Trophoblast cell (in vitro differentiated cells and primary cell): Measurements from ENCODE around the gene RBPMS2.

ENCODE experiments used
- DNase-seq, 2 donors: peaks; one replicate each; pipeline ENCODE4 v3.0.0-alpha.2; 2016
- H2AFZ ChIP-seq: 2 replicates; pipeline ENCODE4 v1.6.1; 2013; ENCODE audit warnings: low read length, moderate library complexity, mild to moderate bottlenecking; ENCODE audit not compliant: insufficient read depth, poor library complexity
- H2AK5ac ChIP-seq: 2 replicates; pipeline ENCODE4 v1.6.1; 2013; ENCODE audit warnings: mild to moderate bottlenecking, low read length
- H2BK120ac ChIP-seq: 2 replicates; pipeline ENCODE4 v1.6.1; 2013; ENCODE audit warnings: low read length, mild to moderate bottlenecking, moderate library complexity; ENCODE audit not compliant: insufficient read depth, poor library complexity
- H2BK12ac ChIP-seq: 2 replicates; pipeline ENCODE4 v1.6.1; 2013; ENCODE audit warnings: mild to moderate bottlenecking, low read length, moderate library complexity
- H2BK5ac ChIP-seq: 2 replicates; pipeline ENCODE4 v1.6.1; 2013; ENCODE audit warnings: low read length, low read depth, moderate library complexity, mild to moderate bottlenecking; ENCODE audit not compliant: poor library complexity
- H3K14ac ChIP-seq: 2 replicates; pipeline ENCODE4 v1.6.1; 2013; ENCODE audit warnings: mild to moderate bottlenecking, low read length
- H3K18ac ChIP-seq: 2 replicates; pipeline ENCODE4 v1.6.1; 2013; ENCODE audit warnings: mild to moderate bottlenecking, low read length
- H3K23ac ChIP-seq: 2 replicates; pipeline ENCODE4 v1.6.1; 2013; ENCODE audit warnings: low read length
- H3K27ac ChIP-seq: 2 replicates; pipeline ENCODE4 v1.5.1; 2013; ENCODE audit warnings: low read depth, mild to moderate bottlenecking, inconsistent platforms, low read length, moderate library complexity
- H3K27me3 ChIP-seq: 2 replicates; pipeline ENCODE4 v1.6.1; 2013; ENCODE audit warnings: inconsistent platforms, mild to moderate bottlenecking, low read length, moderate library complexity; ENCODE audit not compliant: insufficient read depth
- H3K36me3 ChIP-seq, 2 experiments: 1 replicate in 1 of 2; 2 replicates in 1 of 2; pipeline ENCODE4 v1.6.1; 2013; ENCODE audit warnings: low read length in 2 of 2, mild to moderate bottlenecking in 2 of 2, moderate library complexity in 1 of 2; ENCODE audit not compliant: insufficient read depth in 2 of 2, control insufficient read depth in 1 of 2
- H3K4ac ChIP-seq: 2 replicates; pipeline ENCODE4 v1.6.1; 2013; ENCODE audit warnings: low read depth, mild to moderate bottlenecking, low read length, moderate library complexity
- H3K4me1 ChIP-seq, 2 experiments: 1 replicate in 1 of 2; 2 replicates in 1 of 2; pipeline ENCODE4 v1.6.1; 2013; ENCODE audit warnings: low read length in 2 of 2, mild to moderate bottlenecking in 2 of 2, moderate library complexity in 1 of 2; ENCODE audit not compliant: insufficient read depth in 2 of 2, control insufficient read depth in 1 of 2
- H3K4me2 ChIP-seq: 2 replicates; pipeline ENCODE4 v1.6.1; 2013; ENCODE audit warnings: inconsistent platforms, mild to moderate bottlenecking, low read length, moderate library complexity
- H3K4me3 ChIP-seq: 2 replicates; pipeline ENCODE4 v1.5.1; 2013; ENCODE audit warnings: mild to moderate bottlenecking, low read depth, low read length, inconsistent platforms
- H3K79me1 ChIP-seq: one replicate; pipeline ENCODE4 v1.6.1; 2013; ENCODE audit warnings: low read length
- H3K79me2 ChIP-seq: 2 replicates; pipeline ENCODE4 v1.6.1; 2013; ENCODE audit warnings: low read length, mild to moderate bottlenecking; ENCODE audit not compliant: control insufficient read depth, insufficient read depth, poor library complexity
- H3K9ac ChIP-seq: 2 replicates; pipeline ENCODE4 v1.6.1; 2013; ENCODE audit warnings: mild to moderate bottlenecking, low read length
- H3K9me3 ChIP-seq: 2 replicates; pipeline ENCODE4 v1.6.1; 2013; ENCODE audit warnings: low read depth, mild to moderate bottlenecking, control low read depth, inconsistent platforms, low read length; ENCODE audit not compliant: insufficient read depth
- H4K12ac ChIP-seq: 2 replicates; pipeline ENCODE4 v1.6.1; 2013; ENCODE audit warnings: low read depth, mild to moderate bottlenecking, low read length, moderate library complexity
- H4K8ac ChIP-seq: 2 replicates; pipeline ENCODE4 v1.6.1; 2013; ENCODE audit warnings: low read depth, mild to moderate bottlenecking, low read length, moderate library complexity
- H4K91ac ChIP-seq: one replicate; pipeline ENCODE4 v1.6.1; 2013; ENCODE audit warnings: low read depth, mild to moderate bottlenecking, low read length, moderate library complexity
- WGBS: extraction: QIAGEN DNeasy Blood & Tissue Kit; methylation state at CpG from one replicate; pipeline ENCODE4 v1.1.7; 2013; ENCODE audit warnings: missing lambda C conversion rate; ENCODE audit not compliant: insufficient read length, insufficient coverage; ENCODE audit errors: extremely low coverage; 5-methylcytosine and 5-hydroxymethylcytosine counted together

The RBPMS2 gene

DNA sequence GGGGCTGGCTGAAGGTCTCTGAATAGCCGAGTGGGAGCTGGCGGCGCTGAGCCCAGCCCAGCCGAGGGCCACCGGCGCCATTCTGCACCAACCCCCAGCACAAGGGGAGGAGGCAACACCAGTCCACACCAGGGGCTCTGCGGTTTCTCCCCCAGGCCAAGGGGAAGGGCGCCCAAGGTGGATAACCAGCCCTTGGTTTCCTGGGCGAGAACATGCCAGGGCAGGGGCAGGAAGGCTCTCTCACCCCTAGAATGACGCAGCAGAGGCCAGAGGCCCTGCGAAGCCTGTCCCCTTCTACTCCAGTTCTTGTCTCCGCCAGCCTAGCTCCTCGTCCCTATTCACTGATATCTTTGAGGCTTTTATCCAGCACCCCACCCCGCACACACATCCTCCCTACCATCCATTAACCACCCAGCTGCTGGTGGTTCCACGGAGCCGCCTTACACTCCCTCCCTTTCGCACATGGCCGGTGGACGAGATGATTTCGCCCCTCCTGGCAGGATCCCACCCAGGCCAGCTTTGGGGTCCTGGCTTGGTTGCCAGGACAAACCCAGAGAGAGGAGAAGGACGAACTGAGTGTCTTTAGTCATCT, 1.3 kb downstream of the RBPMS2 start:
- H3K23ac ChIP-seq, result no peak overlapping the region
- peak overlapping the region; percentile 78 for H4K12ac ChIP-seq
- peak overlapping the region; percentile 75 for H4K8ac ChIP-seq
- H3K27me3 ChIP-seq, result no peaks in the 10 kb centered on the region
- peaks cover 25% of the 10 kb centered on the region for H3K79me2 ChIP-seq
- peak overlapping the region; percentile 17 for H3K18ac ChIP-seq
- peak overlapping the region; percentile 85 for H3K4me2 ChIP-seq
- no CpG with 5 or more reads among the region's 21 CpGs for WGBS
- no peak overlapping the region for H2AFZ ChIP-seq
- peak overlapping the region; percentile 9 for H3K4ac ChIP-seq
- H2AK5ac ChIP-seq, result peak overlapping the region; percentile 70
- peak overlapping the region; percentile 96 for H4K91ac ChIP-seq
- H3K27ac ChIP-seq, result peak overlapping the region; percentile 82
- H3K79me1 ChIP-seq, result peaks cover 21% of the 10 kb centered on the region
- peak overlapping the region; percentile 47 for H2BK5ac ChIP-seq
- H2BK12ac ChIP-seq, result peak overlapping the region; percentile 27
- no peaks in the 10 kb centered on the region for H3K9me3 ChIP-seq
- H3K4me3 ChIP-seq, result peak overlapping the region; percentile 18
- H3K4me1 ChIP-seq, result peaks cover 17 to 25% of the 10 kb centered on the region in 2 experiments
- H3K14ac ChIP-seq, result peak overlapping the region; percentile 86
- no peak overlapping the region for H3K9ac ChIP-seq
- DNase-seq, result no peak
- peak overlapping the region; percentile 75 for H2BK120ac ChIP-seq
- no peaks in the 10 kb centered on the region for H3K36me3 ChIP-seq

DNA sequence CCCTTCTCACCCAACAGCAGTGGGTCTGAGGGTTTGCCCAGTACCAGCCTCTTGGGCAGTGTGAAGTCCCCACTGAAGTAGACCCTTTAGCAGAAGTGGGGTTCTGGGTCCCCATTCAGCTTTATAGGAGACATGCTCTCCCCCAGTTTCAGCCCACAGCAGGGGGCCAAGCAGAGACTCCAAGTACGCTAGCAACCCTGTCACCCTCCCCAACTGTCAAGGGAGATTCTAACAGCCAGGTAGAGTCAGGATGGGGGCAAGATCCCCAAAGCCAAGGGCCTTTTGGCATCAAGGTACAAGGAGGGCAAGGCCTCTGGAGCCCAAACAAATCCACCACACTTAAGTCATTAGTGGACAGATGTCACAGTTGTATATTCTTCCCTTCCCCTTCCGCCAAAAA, 1.8 kb downstream of the RBPMS2 start:
- H2BK12ac ChIP-seq, result no peak overlapping the region
- H2AFZ ChIP-seq, result no peak overlapping the region
- no peaks in the 10 kb centered on the region for H3K27me3 ChIP-seq
- H3K4me2 ChIP-seq, result peak overlapping the region; percentile 85
- H3K23ac ChIP-seq, result no peak overlapping the region
- H3K4me1 ChIP-seq, result peaks cover 17 to 25% of the 10 kb centered on the region in 2 experiments
- peak overlapping the region; percentile 75 for H4K8ac ChIP-seq
- no peak overlapping the region for H4K91ac ChIP-seq
- no peak overlapping the region for H2BK120ac ChIP-seq
- H3K79me2 ChIP-seq, result peaks cover 25% of the 10 kb centered on the region
- H3K36me3 ChIP-seq, result no peaks in the 10 kb centered on the region
- H3K27ac ChIP-seq, result peak overlapping the region; percentile 82
- H3K9me3 ChIP-seq, result no peaks in the 10 kb centered on the region
- H3K4me3 ChIP-seq, result no peak overlapping the region
- H2BK5ac ChIP-seq, result peak overlapping the region; percentile 11
- peak overlapping the region; percentile 78 for H4K12ac ChIP-seq
- peak overlapping the region; percentile 3 for H2AK5ac ChIP-seq
- H3K4ac ChIP-seq, result no peak overlapping the region
- H3K18ac ChIP-seq, result no peak overlapping the region
- no peak overlapping the region for H3K14ac ChIP-seq
- peaks cover 21% of the 10 kb centered on the region for H3K79me1 ChIP-seq
- DNase-seq, result no peak
- no CpG with 5 or more reads among the region's 2 CpGs for WGBS
- H3K9ac ChIP-seq, result no peak overlapping the region

- peaks cover 17 to 25% of the 10 kb centered on the region in 2 experiments for H3K4me1 ChIP-seq
- H3K27me3 ChIP-seq, result no peaks in the 10 kb centered on the region
- H2AFZ ChIP-seq, result no peak overlapping the region
- no peaks in the 10 kb centered on the region for H3K36me3 ChIP-seq
- H3K14ac ChIP-seq, result no peak overlapping the region
- no peak overlapping the region for H3K18ac ChIP-seq
- no peak overlapping the region for H3K4me2 ChIP-seq
- H2BK120ac ChIP-seq, result no peak overlapping the region
- no peak overlapping the region for H2BK12ac ChIP-seq
- no peak overlapping the region for H3K9ac ChIP-seq
- no peak for DNase-seq
- H3K79me2 ChIP-seq, result peaks cover 25% of the 10 kb centered on the region
- no peaks in the 10 kb centered on the region for H3K9me3 ChIP-seq
- H3K4ac ChIP-seq, result no peak overlapping the region
- no CpG with 5 or more reads among the region's 6 CpGs for whole genome bisulfite sequencing
- H2BK5ac ChIP-seq, result no peak overlapping the region
- H4K12ac ChIP-seq, result no peak overlapping the region
- peaks cover 21% of the 10 kb centered on the region for H3K79me1 ChIP-seq
- no peak overlapping the region for H3K27ac ChIP-seq
- no peak overlapping the region for H2AK5ac ChIP-seq
- H3K23ac ChIP-seq, result no peak overlapping the region
- H4K8ac ChIP-seq, result no peak overlapping the region
- no peak overlapping the region for H4K91ac ChIP-seq
- no peak overlapping the region for H3K4me3 ChIP-seq
Measured at GRCh38 chr15:64772964-64773363, 2.4 kb downstream of the RBPMS2 start.

DNA sequence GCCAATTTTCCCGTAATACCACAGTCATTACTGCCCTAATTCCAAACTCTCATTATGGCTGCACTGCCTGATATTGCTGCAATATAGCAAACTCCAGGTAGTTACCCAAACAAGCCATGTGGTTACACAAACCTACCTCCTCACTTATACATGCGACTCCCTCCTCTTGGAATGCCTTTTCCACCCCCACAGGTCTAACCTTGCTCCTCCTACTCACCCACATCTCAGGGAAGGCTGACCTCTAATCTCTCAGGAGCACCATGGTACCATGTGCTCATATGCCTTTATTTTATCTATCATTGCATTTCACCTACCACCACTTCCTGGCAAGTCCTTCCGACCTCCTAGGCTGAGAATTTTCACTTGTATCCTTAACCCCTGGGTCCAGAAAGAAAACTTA, 2.9 kb downstream of the RBPMS2 start:
- H3K23ac ChIP-seq, result no peak overlapping the region
- no peak for DNase-seq
- no CpG with 5 or more reads among the region's 3 CpGs for WGBS
- H3K4me3 ChIP-seq, result no peak overlapping the region
- H3K27ac ChIP-seq, result no peak overlapping the region
- H2AK5ac ChIP-seq, result no peak overlapping the region
- peaks cover 17 to 25% of the 10 kb centered on the region in 2 experiments for H3K4me1 ChIP-seq
- H3K27me3 ChIP-seq, result no peaks in the 10 kb centered on the region
- no peak overlapping the region for H4K91ac ChIP-seq
- H2AFZ ChIP-seq, result no peak overlapping the region
- no peak overlapping the region for H3K18ac ChIP-seq
- H3K9me3 ChIP-seq, result no peaks in the 10 kb centered on the region
- H2BK5ac ChIP-seq, result no peak overlapping the region
- no peak overlapping the region for H2BK12ac ChIP-seq
- H3K4ac ChIP-seq, result peak overlapping the region; percentile 59
- H3K9ac ChIP-seq, result no peak overlapping the region
- peaks cover 25% of the 10 kb centered on the region for H3K79me2 ChIP-seq
- H3K79me1 ChIP-seq, result peaks cover 21% of the 10 kb centered on the region
- H4K8ac ChIP-seq, result no peak overlapping the region
- no peak overlapping the region for H2BK120ac ChIP-seq
- H3K14ac ChIP-seq, result no peak overlapping the region
- H4K12ac ChIP-seq, result no peak overlapping the region
- no peaks in the 10 kb centered on the region for H3K36me3 ChIP-seq
- H3K4me2 ChIP-seq, result no peak overlapping the region
